GM10266 (cell line): ENCODE measurements around the gene PTPRN2.

Experiments
- DNase-seq: peaks from one replicate; pipeline ENCODE4 v3.0.0; 2012; ENCODE audit errors: extremely low spot score
- CTCF ChIP-seq: IDR thresholded peaks from 2 replicates; pipeline ENCODE4 v1.5.1; 2012; ENCODE audit warnings: mild to moderate bottlenecking, low read depth; ENCODE audit not compliant: control insufficient read depth, insufficient read depth; ENCODE audit errors: missing control alignments

PTPRN2 gene

GRCh38 chr7:157688533-157689268 lies 898.9 kb downstream of the PTPRN2 start:
- no peak for DNase-seq

DNA sequence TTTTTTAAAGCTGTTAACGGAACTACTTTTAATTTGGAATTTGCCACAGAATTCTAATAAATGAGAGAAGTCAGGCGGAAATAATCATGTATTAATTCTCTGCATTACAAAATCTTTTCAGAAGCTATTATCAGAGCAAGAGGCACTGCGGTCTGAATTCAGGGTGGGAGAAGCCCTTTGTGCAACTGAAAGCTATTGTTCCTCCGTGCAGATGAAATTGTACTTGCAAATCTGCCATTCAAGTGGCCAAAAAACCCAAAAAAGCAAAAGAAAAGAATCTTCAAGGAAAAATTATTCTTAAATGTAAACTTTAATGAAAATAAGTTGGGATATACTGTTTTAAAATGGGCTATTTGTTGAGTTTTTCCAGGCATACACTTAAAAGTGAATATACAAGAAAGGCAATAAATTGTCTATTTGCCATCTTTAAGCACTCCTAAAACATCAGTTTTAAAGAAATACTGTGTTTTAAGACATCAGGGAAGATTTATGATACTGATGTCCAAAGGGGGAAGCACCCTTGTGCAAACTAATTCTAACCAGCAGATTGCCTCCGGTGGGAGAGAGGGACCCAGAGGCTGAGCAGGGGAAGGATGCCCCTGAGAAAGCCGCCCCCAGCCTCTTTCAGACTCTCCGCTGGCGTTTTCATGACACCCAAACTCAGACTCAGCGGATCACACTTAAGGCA lies 899.6 kb downstream of the PTPRN2 start:
- DNase-seq, result no peak
- no peak for TF ChIP-seq CTCF

More at GRCh38 chr7:157688533-157689268, 898.9 kb downstream of the PTPRN2 start:
- TF ChIP-seq CTCF, result no peak

DNA sequence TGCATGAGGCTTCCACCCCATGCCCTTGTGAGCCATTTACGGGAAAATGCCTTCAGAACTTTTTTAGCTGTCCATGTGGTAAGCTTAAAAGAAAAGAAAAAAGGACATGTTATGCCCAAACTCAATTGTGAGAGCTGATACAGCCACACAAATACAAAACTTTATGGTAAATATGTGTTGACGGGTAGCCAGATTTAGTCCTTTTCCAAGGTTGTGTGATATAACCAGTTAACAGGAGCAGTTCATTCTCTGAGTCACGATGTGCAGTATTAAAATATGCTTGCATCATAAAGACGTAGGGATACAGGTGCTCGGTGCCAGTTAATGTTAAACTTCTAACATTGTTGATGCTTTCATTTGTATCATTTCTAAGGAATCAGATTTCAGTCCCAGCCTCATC lies 900.5 kb downstream of the PTPRN2 start:
- TF ChIP-seq CTCF, result no peak
- DNase-seq, result no peak

DNA sequence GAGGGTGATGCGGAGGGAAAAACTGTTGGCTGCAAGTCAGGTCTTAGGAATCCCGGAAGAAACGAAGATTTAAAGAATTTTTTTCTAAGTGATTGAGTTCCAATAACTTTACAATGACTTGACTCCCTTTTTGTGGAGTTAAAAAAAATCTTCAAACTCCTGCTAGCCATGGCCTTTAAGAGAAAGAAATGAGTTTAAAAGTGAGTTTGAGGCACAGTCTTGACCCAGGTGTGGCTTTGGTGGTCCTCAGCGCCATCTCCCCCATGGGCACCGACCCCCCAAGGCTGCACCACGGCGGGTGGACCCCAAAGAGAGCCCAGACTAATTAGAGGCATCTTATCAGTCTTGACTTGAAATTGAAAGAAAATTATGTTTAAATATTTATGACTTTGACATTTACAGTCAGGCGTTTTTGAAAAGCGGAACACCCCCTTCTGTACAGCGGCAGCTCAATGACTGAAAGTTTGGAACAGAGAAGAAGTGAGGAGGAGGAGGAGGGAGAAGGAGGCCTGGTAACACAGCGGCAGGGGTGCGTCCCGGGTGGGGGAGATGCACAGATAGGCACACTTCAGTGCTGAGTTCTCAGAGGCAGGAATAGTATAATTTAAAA lies 901.2 kb downstream of the PTPRN2 start:
- no peak for TF ChIP-seq CTCF
- no peak for DNase-seq

GRCh38 chr7:157685430-157686284 lies 902.0 kb downstream of the PTPRN2 start:
- TF ChIP-seq CTCF, result no peak
- DNase-seq, result no peak

DNA sequence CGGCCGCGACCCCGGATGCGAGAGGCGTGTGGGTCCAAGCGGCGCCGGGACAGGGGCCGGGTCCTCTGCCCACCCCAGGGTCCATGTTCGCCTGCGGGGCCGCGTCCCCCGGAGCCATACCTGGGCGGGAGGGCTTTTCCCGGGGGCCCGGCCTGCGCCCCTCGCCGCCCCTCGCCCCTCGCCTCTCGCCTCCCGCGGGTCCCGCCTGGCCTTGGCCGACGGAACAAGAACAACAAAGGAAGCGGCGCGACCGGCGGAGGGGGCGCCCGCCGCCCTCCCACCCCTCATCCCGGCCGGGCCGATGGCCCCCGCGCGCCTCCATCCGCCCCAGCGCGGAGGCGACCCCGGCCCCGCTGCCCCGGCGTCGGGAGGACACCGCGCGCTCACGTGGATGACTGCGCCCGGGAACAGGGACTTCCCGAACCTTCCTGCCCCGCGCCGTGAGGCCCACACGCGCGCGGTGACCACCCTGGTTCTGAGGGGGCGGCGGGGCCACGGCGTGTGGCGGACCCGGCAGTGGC lies 902.7 kb downstream of the PTPRN2 start:
- DNase-seq, result no peak
- TF ChIP-seq CTCF, result no peak
